ENCODE results near the gene SPATA6L.

The SPATA6L gene

GRCh38 chr9:4709380-4709779 lies 43.1 kb upstream of the SPATA6L start:
- H3K9me3 ChIP-seq (ENCODE audit: insufficient read depth, low read depth, low read length), result no peaks in the 10 kb centered on the region
- no peaks in the 10 kb centered on the region for H3K9me2 ChIP-seq (replicated peaks; ENCODE audit: low read depth, low read length)
- no peaks in the 10 kb centered on the region for H3K4me1 ChIP-seq (ENCODE audit: insufficient read depth, low read length, poor library complexity, severe bottlenecking)
- no peaks in the 10 kb centered on the region for H3F3A ChIP-seq (ENCODE audit: low read depth)
- no peak overlapping the region for H3K9ac ChIP-seq (ENCODE audit: low read depth, low read length, poor library complexity, severe bottlenecking)
- TF ChIP-seq EZH2phosphoT487 (IDR thresholded peaks at IDR 0.05; ENCODE audit: borderline replicate concordance), result no peak
- TF ChIP-seq, protein P1, sequence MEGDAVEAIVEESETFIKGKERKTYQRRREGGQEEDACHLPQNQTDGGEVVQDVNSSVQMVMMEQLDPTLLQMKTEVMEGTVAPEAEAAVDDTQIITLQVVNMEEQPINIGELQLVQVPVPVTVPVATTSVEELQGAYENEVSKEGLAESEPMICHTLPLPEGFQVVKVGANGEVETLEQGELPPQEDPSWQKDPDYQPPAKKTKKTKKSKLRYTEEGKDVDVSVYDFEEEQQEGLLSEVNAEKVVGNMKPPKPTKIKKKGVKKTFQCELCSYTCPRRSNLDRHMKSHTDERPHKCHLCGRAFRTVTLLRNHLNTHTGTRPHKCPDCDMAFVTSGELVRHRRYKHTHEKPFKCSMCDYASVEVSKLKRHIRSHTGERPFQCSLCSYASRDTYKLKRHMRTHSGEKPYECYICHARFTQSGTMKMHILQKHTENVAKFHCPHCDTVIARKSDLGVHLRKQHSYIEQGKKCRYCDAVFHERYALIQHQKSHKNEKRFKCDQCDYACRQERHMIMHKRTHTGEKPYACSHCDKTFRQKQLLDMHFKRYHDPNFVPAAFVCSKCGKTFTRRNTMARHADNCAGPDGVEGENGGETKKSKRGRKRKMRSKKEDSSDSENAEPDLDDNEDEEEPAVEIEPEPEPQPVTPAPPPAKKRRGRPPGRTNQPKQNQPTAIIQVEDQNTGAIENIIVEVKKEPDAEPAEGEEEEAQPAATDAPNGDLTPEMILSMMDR (conservative IDR thresholded peaks at IDR 0.05; ENCODE audit: low read length), result no peak
- no peaks in the 10 kb centered on the region for H4K20me1 ChIP-seq (ENCODE audit: insufficient read depth, low read length, poor library complexity, severe bottlenecking)
- no peaks in the 10 kb centered on the region for H3K27me3 ChIP-seq (ENCODE audit: insufficient read depth, low read length, poor library complexity, severe bottlenecking)
- no peak overlapping the region for H2AFZ ChIP-seq (ENCODE audit: low read length)
- peaks cover 64% of the 10 kb centered on the region for H3K36me3 ChIP-seq (ENCODE audit: insufficient read depth, low read length)
- no peaks in the 10 kb centered on the region for H3K79me2 ChIP-seq (ENCODE audit: insufficient read depth, low read length)
- H3K4me3 ChIP-seq (ENCODE audit: low read length, poor library complexity, severe bottlenecking), result no peak overlapping the region
- no peak overlapping the region for H3K4me2 ChIP-seq (ENCODE audit: low read depth, low read length, poor library complexity, severe bottlenecking)

DNA sequence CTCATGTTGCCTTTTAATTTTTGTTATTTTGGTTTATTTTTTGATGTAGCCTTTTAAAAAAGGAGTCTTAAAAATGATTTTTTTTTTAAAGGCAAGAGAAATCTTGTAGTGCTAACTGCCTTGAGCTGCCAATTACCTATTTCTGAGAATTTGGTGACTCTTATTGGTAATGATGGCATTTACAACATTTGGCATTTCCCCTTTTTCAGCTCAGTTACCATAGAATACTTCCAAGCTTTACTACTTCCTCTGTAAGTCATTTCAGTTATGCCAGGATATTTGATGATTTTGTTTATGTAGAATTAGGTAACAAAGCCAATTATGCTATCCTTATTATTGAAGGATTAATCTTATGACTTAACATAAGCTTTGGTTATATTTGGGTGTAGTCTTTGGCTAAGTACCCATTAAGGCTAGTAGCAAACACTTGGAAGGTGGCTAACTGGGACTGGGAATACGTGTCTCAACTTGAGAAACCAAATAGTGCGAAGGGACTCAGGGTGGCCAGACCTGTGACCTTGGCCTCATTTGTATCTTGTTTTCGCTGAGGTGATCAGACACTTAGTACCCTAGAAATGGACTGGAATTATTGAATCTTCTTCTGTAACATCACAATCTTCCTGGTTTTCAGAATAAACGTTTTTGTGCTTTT lies 40.8 kb upstream of the SPATA6L start:
- no peaks in the 10 kb centered on the region for H4K20me1 ChIP-seq (ENCODE audit: insufficient read depth, low read length, poor library complexity, severe bottlenecking)
- no peaks in the 10 kb centered on the region for H3K79me2 ChIP-seq (ENCODE audit: insufficient read depth, low read length)
- H3K4me1 ChIP-seq (ENCODE audit: insufficient read depth, low read length, poor library complexity, severe bottlenecking), result no peaks in the 10 kb centered on the region
- H3K27me3 ChIP-seq (ENCODE audit: insufficient read depth, low read length, poor library complexity, severe bottlenecking), result no peaks in the 10 kb centered on the region
- no peaks in the 10 kb centered on the region for H3K9me2 ChIP-seq (replicated peaks; ENCODE audit: low read depth, low read length)
- H3K4me3 ChIP-seq (ENCODE audit: low read length, poor library complexity, severe bottlenecking), result no peak overlapping the region
- no peaks in the 10 kb centered on the region for H3K9me3 ChIP-seq (ENCODE audit: insufficient read depth, low read depth, low read length)
- TF ChIP-seq EZH2phosphoT487 (IDR thresholded peaks at IDR 0.05; ENCODE audit: borderline replicate concordance), result no peak
- TF ChIP-seq, protein P1 (conservative IDR thresholded peaks at IDR 0.05; ENCODE audit: low read length), result no peak
- H3K9ac ChIP-seq (ENCODE audit: low read depth, low read length, poor library complexity, severe bottlenecking), result no peak overlapping the region
- H3K36me3 ChIP-seq (ENCODE audit: insufficient read depth, low read length), result peaks cover 68% of the 10 kb centered on the region
- no peaks in the 10 kb centered on the region for H3F3A ChIP-seq (ENCODE audit: low read depth)
- H3K4me2 ChIP-seq (ENCODE audit: low read depth, low read length, poor library complexity, severe bottlenecking), result no peak overlapping the region
- H2AFZ ChIP-seq (ENCODE audit: low read length), result no peak overlapping the region

GRCh38 chr9:4706021-4706420 lies 39.7 kb upstream of the SPATA6L start:
- TF ChIP-seq, protein P1 (conservative IDR thresholded peaks at IDR 0.05; ENCODE audit: low read length), result no peak
- no peak for TF ChIP-seq EZH2phosphoT487 (IDR thresholded peaks at IDR 0.05; ENCODE audit: borderline replicate concordance)
- Histone ChIP-seq H3K27me3 (ENCODE audit: insufficient read depth, low read length, poor library complexity, severe bottlenecking) (no peaks in the 10 kb centered on the region), H3K4me1 (ENCODE audit: insufficient read depth, low read length, poor library complexity, severe bottlenecking) (peaks cover 4% of the 10 kb centered on the region), H3K9ac (ENCODE audit: low read depth, low read length, poor library complexity, severe bottlenecking) (no peak overlapping the region), H3F3A (ENCODE audit: low read depth) (no peaks in the 10 kb centered on the region), H4K20me1 (ENCODE audit: insufficient read depth, low read length, poor library complexity, severe bottlenecking) (no peaks in the 10 kb centered on the region), H3K9me3 (ENCODE audit: insufficient read depth, low read depth, low read length) (no peaks in the 10 kb centered on the region), H3K36me3 (ENCODE audit: insufficient read depth, low read length) (peaks cover 61% of the 10 kb centered on the region), H3K4me2 (ENCODE audit: low read depth, low read length, poor library complexity, severe bottlenecking) (no peak overlapping the region), H3K79me2 (ENCODE audit: insufficient read depth, low read length) (no peaks in the 10 kb centered on the region), H2AFZ (ENCODE audit: low read length) (no peak overlapping the region), H3K4me3 (ENCODE audit: low read length, poor library complexity, severe bottlenecking) (no peak overlapping the region), H3K9me2 (replicated peaks; ENCODE audit: low read depth, low read length) (no peaks in the 10 kb centered on the region)

Data from Loucy (cell line).